RPMI8226 (cell line): ENCODE data around the gene SIRT7.

ENCODE experiments used
- DNase-seq: peaks from one replicate; pipeline ENCODE4 v3.0.0-alpha.2; 2015

SIRT7 gene

DNA sequence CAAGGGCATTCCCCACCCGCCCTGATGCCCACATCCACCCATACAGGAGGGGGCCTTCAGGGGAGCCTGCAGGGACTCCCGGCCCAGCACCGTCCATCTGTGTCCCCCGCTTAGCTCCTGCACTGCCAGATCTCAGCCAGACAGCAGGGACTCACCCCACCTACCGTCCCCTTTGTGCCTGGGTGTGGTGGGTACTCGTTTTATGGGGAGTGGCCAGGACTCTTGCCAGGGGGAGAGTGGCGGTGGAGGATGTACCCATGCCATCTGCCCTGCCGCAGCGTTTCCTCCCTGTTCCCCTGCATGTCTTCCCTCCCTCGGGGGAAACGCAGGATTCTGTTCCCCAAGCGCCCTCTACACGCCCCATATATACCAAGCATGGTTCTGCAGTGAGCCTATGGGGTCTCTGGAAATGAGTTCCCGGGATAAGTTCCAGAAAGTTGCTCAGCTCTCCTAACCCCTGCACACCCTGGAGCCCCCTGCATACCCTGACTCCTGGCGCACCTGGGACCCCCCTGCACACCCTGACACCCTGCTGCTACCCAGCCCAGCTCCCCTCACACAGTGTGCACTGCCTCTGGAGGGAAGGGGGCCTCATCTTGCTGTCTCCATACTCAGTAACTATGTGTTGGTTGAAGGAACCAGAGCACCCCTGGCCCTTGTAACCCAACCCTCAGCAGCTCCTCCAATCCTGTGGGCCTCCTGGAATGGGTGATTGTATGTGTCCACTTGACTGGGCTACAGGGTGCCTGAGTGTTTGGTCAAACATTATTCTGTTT lies 13.8 kb upstream of the SIRT7 start:
- no peak for DNase-seq

DNA sequence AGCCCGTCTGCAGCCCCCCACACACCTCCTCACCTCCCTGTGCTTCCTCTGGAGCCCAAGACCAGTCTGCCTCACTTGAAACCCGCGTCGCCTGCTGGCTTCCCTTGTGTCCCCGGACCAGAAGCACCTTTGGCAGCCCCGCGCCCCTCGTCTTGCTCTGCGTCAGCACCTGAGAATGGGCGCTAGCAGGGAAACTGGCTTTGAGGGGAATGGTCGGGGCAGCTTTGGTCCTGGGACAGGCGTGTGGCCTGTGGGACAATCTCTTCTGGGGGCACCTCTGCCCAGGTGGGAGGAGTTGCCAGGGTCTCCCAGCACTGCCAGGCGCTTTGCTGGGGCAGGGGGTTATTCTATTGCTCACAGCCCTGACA lies 13.2 kb upstream of the SIRT7 start:
- peak; percentile 28 for DNase-seq

DNA sequence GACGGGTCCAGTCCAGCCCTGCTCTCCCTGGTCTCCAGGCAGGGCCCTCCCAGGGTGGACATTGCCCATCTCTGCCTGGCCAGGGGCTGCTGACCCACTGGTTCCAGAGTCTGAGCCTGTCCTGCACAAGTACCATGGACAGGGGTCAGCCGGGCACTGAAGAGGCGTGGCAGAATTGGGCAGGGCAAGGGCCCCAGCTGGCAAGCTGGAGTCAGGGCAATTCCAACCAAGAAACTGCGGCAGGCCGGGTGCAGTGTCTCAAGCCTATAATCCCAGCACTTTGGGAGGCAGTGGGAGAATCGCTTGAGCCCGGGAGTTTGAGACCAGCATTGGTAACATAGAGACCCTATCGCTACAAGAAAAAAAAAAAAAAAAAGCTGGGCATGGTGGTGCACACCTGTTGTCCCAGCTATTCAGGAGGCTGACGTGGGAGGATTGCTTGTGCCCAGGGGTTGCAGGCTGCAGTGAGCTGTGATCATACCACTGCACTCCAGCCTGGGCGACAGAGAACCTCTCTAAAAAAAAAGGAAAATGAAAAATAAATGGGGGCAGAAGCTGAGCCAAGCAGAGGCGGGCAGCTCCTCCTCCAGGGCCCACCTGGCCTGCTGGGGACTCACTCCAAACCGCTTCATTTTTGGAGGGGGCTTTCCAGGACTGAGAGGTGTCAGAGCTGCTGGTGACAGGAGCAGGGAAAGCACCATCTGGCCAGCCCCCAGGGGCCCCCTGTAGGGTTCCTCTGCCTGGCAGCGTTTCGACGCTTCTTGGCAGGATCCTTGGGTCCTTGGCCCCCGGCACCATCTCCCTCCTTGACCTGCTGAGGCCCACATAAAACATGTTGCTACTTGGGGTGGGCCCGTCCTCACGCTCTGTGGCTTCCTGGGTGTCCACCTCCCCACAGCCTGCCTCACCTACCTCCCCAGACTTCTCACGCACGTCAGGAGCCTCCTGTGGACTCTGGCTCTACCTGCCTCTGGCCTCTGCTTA lies 12.5 kb upstream of the SIRT7 start:
- no peak for DNase-seq

DNA sequence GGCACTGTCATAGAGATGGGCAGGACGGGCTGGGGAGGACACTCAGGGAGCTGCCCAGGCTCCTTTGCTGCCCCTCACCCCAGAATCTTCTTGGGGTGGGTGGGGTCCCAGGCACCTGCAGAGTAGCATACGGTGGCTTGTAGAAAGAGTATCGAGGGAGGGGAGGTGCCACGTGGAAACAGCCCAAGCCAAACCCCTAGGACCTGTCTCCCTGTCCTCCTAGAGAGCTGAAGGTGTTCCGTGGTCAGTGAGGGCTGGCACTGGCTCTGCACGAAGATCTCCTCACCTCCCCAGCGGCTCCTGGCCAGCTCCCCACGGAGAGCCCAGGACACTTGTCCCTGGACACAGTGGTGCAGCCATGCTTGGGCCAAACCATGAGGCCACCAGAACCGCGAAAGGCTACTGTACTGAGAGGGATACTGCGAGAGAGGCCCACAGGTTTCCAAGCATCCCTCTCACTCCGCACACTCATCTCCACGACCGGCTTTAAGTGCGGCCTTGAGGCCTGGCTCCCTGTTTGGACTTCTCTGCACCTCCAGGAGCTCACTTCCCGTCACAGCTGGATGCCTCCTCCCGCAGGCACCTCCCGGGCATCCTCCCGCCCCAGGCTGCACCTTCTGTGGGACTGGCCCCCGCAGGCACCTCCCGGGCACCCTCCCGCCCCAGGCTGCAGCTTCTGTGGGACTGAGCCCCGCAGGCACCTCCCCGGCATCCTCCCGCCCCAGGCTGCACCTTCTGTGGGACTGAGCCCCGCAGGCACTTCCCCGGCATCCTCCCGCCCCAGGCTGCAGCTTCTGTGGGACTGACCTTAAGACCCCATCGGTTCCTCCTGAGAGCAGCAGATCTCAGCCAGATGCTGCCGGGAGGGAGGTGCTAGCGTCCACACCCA lies 11.5 kb upstream of the SIRT7 start:
- no peak for DNase-seq

DNA sequence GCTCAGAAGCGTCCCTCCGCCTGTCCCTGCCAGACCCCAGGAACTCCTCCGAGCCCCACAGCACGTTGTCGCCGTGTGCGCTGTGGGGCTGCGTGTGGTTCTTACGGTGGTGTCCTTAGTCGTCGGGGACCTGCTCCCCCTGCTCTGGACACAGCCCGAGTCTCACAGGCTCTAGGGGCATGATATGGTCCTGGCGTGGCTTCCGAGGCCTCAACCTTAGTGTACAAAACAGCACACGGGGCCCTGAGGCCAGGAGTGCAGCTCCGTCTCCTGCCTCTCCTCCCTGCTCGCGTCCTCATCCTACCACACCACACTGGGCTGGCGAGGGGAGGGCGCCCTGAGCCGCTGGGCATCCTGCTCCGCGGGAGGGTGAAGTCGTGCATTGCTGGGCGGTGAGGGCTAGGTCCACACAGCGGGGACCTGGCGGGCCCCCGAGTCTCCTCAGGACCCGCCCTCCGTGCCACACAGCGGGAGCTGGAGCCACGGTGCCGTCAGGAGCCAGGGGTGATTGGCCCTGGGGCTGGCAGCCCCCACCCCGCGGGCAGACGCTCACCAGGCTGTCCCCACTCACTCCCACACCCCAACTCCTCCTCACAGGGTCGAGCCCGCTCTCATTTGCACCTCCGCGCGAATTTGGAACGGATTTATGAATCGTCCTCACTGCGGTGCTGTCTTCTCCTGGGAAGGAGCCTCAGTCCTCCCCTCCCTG lies 10.7 kb upstream of the SIRT7 start:
- DNase-seq: no peak

DNA sequence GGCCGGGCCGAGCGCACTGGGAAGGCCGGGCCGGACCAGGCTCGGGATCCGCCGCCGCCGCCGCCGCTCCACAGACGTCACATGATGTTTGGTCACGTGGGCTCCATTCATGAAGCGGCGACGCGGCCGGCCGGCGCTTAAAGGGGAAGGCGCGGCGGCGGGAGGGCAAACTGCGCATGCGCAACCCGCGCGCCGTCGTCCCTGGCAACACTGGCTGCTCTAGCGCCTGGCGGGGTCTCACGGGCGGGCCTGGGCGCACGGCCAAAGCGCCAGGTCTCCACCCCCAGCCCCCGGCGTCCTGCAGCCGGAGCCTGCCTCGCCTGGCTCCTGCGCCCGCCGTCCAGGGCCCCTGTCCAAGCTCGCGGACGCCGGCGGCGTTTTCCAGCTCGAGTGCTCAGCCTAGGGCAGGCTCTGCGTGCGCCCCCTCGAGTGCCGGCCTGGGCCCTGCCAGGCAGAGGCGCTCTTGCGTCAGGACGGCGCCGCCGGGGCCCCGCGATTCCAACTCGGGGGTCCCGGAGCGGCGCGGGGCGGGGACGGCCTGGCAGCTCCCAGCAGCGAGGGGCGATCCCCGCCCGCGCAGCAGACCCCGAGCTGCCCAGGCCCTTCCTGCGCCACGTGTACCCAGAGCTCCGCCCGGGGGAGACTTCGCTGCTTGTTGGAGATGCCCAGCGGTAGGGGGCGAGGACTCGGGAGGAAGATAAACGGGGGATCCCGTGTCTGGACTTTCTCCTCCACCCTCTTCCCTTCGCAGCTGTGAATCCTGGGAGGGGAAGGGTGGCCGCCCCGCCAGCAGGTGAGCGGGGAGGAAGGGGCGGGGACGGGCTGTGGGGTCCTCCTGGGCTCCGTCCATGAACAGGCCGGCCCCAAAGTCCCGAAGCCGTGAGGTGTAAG lies 9.9 kb upstream of the SIRT7 start, which contains the start of gene MAFG:
MAFG (minus strand) TSS at position 83 of the 891 bp plus-strand sequence. CDS start 4,550 bp downstream, outside the sequence.
- DNase-seq: peak; percentile 96

DNA sequence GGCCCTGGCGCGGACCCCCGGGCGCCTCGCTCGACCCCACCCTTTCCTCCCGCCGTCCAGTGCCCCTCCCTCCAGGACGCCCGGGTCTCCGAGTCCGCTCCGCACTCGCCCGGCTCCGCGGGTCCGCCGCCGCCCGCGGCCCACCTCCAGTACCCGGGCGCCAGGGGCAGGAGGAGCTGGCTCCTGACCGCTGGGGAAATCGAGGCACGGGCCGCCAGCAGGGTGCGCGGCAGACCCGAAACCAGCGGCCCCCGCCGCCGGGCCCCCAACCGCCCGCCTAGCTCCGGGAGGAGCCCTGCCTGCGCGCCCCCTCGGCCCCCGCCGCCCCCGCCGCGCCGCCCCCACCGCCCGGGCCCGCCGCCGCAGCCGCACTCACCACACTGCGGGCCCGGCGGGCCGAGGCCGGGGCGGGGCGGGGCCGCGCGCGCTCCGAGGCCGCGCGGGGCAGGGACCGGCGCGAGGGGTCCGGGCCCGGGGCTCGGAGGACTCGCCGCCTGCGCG lies 9.2 kb upstream of the SIRT7 start:
- no peak for DNase-seq

DNA sequence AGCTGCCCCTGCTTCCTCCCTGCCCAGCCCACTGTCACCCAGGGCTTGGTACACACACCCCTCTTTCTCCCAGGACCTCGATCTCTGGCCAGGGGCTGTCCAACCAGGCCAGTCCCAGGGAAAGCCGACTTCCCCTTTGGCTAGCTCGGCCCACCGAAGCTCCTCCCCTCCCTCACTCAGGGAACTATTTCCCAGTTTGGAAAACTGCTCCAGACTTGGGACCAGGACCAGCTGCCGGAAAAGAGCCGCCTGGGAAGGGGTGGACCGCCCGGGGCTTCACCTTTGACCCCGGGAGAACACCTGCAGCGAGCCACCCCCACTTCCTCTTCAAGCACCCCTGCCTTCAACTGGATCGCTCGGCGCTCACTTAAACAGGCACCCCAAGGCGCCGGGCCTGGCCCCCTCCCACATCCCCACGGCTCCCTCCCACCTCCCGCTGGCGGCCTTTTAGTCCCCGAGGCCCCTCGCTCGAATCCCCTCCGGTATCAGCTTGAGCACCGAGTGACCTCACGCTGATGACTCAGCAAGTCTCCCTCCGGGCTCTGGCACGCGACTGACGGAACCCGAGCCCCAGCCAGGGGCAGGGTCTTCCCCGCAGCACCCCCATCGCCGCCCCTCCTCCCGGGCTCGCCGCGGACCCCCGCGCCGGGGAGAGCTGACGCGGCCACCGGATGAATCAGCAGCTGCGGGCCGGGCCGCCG lies 8.6 kb upstream of the SIRT7 start:
- DNase-seq: peak; percentile 78

DNA sequence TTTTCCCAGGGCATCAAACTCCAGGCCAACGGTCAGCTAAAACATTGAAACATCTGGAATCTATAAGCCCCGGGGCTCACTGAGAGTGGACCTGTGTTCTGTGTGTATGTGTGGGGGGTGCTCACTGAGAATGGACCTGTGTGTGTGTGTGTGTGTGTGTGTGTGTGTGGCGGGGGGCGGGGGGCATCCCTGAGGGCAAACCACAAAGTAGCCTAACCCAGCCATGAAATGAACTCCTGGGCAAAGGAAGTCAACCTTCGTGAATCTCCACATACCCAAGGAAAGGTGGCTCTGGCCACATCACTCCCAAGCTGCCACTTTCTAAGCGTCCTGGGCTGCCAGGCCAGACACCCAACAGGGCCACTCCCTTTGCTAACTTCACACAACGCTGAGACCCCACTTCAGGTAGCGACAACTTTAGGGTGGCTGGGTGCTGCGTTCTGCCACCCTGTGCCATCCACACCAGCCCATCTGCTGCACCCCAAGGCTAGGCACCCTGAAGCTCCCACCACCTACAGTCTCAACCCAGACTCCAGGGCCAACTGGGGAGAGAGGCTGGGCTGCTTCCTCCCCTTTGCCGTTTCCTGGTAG lies 8.0 kb upstream of the SIRT7 start:
- DNase-seq: peak; percentile 32

DNA sequence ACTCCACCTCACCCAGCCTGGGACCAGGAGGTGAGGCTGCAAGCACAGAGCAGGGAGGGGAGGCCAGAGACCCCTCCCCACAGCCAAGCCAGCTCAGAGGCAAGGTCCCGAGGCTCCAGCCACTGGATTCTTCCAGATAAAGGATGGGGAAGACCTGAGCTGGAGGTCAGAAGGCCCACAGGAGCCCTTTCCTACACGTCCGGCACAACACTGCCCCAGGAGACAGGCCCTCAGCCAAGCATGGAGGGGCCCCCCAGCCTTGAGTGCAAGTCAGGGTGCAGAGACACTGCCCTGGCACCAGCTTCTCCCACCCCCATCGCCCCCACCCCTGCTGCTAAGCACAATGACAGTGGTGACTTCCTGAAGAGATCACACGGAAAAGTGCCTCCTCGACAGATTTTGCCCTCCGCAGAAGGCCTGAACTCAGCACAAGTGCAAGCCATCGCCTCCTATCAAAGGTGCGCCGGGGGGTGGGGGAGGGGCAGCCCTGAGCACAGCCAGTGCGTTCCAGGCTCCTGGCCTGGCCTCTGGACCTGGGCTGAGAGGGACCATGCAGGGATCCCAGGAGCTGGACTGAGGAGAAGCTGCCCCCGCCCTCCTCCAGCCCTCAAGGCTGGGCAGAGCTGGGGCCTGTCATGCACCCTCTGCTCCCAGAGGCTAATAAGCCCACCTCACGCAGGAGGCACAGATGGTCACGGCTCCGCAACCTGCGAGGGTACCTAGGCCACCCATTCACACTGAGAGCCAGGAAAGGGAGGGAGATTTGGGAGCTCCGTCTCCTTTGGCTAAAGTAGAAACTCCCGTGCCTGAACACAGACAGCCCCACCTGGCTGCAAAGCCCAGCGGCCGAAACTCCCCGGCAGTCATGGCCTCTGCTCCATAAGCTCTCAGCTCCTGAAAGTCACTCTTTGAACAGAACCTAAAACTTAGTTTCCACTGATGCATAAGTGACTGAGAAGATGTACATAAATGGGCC lies 6.9 kb upstream of the SIRT7 start:
- peak; percentile 96 for DNase-seq

DNA sequence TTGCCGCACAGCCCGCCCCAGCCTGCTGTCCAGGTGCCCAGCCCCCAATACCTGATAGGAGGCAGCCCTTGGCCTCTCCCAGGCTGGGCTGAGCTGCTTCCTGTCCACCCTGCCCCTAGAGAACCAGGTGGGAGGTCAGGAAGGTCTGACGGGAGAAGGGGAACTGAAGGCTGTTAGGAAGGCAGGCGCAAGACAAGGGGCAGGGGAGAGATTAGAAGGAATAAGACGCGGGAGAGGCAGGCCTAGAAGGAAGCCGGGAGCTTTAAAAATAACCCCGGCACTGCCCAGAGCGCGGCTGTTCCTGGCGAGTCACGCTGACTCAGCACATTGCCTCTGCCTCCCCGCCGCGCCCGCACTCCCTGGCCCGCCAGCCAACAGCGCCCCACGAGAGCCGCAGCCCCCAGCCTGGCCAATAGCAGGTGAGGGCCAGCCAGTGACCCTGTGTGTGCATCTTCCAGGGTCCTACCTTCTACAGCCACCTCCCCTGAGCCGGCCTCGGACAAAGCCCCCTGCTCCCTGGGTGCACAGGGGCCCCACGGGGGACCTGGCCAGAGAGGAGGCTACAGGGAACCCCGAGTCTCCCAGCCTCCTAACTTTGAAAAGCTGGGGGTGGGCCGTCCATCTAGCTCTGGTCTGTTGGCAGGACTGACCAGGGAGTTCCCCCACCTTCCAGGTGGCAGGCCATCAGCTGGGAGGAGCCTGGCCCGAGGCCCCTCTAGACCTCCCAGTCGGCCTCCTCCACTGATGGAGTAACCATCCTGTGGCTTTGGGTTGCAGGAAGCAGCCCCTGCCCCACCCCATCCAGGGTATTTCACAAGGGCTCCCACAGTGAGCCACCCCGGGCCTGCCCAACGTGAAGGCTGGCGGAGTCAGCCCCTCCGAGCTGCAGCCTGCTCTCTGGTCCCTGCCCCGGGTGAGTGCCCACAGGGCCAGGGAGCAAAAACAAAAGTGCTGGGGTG lies 5.6 kb upstream of the SIRT7 start:
- DNase-seq: peak; percentile 86

DNA sequence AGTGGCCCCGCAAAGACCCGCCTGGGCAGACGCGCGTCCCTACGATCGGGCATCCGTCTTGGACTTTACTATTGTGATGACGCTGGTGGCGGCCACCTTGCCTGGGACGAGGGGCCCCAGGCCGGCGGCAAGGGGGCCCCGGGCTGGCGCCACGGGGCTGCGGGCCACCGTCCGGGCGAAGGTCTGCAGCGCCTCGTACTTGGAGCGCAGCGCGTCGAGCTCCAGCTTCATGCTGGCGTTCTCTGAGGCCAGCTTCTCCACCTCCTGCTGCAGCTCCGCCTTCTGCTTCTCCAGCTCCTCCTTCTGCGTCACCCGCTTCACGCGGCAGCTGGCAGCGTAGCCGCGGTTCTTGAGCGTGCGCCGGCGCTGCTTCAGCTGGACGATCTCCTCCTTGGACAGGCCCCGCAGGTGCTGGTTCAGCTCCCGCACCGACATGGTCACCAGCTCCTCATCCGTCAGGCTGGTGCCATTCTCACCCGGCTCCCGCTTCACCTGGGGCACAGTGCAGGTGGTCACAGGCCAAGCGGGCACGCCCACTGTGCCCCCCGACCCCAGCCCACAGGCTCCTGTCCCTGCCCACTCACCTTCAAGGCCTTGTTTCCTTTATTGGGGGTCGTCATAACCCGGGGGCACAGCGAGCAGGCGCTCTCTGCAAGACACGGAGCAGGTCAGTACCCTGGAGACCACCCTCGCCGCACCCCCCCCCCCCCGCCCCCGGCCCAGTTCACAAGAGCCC lies 4.8 kb upstream of the SIRT7 start:
- no peak for DNase-seq

DNA sequence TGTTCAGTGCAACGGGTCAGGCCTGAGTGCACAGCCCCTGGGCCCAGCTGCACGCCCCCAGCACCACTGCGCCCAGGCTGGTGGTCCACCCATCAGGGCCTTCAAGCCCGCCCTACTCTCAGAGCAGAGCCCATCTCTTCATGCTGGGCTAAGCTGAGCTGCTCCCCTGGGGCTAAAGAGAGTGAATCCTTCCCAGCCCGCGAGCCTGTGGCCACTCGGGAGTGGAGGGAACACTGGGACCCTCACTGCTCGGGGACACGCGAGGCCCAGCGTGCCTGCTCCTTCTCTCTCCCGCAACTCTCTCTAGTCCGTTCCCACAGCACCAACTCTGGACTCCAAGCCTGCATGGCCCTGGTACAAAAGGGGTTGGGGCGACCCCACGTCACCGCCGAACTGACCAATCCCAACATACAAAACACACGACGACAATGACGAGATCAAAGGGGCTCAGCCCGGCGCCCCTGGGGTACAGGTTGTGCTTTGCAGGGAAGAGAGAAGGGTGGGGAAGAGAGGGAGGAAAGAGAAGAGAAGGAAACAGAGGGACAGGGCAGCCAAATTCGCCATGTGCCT lies 4.1 kb upstream of the SIRT7 start:
- DNase-seq: no peak

DNA sequence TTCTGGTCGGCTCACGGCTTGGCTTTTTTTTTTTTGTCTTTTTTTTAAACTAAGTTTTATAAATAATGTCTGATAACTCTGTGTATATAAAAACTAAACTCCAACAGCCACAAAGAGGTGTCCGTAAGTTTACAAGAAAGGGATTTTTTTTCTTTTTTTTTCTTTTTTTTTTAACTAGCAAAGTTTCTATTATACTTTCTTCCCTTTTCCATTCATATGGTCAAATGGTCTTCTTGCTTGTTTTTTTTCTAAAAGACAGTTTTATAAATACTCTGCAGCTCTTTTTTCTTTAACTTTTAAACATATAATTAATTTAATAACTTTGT lies 3.5 kb upstream of the SIRT7 start:
- DNase-seq: no peak

DNA sequence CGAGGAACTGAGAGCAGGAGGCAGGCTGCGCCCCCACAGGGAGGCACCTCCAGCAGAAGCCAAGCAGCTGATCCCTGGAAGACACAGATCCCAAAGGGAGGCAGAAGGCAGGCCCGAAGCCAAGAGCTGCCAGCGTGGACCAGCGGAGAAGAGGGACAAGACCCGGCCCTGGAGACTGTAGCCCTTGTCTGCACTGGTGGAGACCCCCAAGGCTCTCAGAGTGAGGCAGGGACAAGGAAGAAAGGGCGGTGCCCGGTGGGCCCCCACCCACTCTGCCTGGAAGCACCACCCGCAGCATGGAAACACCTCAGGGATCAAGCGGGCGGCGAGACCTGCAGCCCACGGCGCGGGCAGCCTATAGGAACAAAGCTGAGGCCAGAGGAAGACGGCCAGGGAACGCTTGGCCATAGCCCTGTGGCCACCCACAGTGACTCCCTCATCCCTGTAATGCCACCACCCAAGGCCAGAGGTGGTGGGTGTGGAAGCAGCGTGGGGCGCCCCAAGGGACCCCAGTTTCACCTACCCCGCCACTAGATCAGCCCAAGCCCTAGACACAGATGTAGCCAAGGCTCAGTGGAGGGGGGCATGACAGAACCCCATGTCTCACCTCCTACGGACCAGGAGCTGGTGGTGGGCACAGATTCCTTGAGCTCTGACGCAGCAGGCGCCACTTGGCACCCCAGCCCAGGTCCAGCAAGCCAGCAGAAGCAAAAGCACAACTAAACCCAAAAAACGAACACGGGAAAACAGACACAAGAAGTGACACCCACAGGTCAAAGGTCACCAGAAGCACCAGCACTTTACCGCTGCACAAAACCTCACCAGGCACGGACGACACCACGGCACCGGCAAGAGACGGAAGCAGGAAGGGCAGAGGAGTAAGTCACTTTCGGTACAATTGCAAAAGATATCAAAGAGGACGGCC lies 2.9 kb upstream of the SIRT7 start:
- DNase-seq: no peak
